Neural crest cell (in vitro differentiated cells): ENCODE results near the gene LRP1-AS. TPM values are rescaled to one million over a fixed set of nuclear protein-coding genes. Genes with fewer than 3 reads are reported as not detected.

Source experiments
- DNase-seq: peaks from one replicate; pipeline ENCODE4 v3.0.0; 2021; ENCODE audit warnings: low read depth, mixed read lengths, low spot score
- H3K27ac Mint-ChIP-seq: one replicate; pipeline ENCODE4 v1.8.0; 2021; ENCODE audit warnings: mild to moderate bottlenecking, mixed read lengths; ENCODE audit not compliant: unreplicated experiment
- H3K27me3 Mint-ChIP-seq: 2 replicates; pipeline ENCODE4 v1.8.0; 2021; ENCODE audit warnings: low read depth, mild to moderate bottlenecking, mixed read lengths
- H3K36me3 Mint-ChIP-seq: 2 replicates; pipeline ENCODE4 v1.8.0; 2021; ENCODE audit warnings: low read depth, mild to moderate bottlenecking, mixed read lengths
- H3K4me1 Mint-ChIP-seq: 2 replicates; pipeline ENCODE4 v1.8.0; 2021; ENCODE audit warnings: mixed read lengths
- H3K4me3 Mint-ChIP-seq: one replicate; pipeline ENCODE4 v1.8.0; 2021; ENCODE audit warnings: mild to moderate bottlenecking, mixed read lengths
- H3K9me3 Mint-ChIP-seq: 2 replicates; pipeline ENCODE4 v1.8.0; 2021; ENCODE audit warnings: mixed read lengths
- total RNA-seq: library from RNA; stranded (reverse); gene quantifications from 2 replicates; pipeline ENCODE4 v1.2.1, GENCODE V29; 2021
- TF ChIP-seq, protein P1 (sequence below): fragments of 200-600 bp; sonication (generic); conservative IDR thresholded peaks from 2 replicates; pipeline ENCODE4 v1.5.0; 2021; ENCODE audit warnings: antibody characterized with exemption, mild to moderate bottlenecking

Gene LRP1-AS
- total RNA-seq, 1 donor from 2014 or later = not detected

DNA sequence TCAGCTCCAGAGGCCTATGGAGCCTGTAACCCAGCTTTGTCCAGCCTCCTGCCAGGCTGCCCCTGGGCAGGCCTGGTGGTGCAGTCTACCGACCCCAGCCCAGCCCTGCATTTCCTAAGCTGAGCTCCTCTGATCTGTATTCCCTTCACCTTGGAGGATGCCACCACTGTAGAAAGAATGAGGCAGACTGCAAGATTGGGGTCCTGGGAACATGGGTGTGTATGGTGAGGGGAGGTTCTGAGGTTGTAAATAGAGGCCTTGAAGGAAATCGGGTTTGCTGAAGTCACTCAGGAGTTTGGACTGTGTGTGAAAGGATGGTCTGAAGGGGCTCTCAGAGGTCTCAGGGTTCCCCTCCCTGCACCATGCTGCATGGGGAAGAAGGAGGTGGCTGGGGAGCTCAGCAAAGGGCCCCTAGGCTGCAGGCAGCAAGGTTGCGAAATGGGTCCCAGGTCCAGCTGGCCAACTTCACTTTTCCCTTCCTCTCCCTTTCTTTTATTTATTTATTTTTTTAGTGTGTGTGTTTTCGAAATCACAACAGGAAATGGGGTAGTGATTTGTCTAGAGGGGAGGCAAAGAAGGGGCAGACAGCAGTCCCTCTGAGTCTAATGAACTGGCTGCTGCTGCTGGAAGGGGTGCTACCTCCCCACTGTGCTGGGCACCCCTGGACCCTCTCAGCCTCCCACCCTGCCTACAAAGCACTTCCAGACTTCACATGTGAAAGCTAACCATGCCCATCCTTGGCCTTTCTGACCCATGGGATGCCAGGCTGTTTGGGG is 1.2 kb upstream of the LRP1-AS start:
- H3K4me1 Mint-ChIP-seq = peaks cover 18% of the 10 kb centered on the region
- no peak overlapping the region for H3K4me3 Mint-ChIP-seq
- no peaks in the 10 kb centered on the region for H3K9me3 Mint-ChIP-seq
- TF ChIP-seq, protein P1, sequence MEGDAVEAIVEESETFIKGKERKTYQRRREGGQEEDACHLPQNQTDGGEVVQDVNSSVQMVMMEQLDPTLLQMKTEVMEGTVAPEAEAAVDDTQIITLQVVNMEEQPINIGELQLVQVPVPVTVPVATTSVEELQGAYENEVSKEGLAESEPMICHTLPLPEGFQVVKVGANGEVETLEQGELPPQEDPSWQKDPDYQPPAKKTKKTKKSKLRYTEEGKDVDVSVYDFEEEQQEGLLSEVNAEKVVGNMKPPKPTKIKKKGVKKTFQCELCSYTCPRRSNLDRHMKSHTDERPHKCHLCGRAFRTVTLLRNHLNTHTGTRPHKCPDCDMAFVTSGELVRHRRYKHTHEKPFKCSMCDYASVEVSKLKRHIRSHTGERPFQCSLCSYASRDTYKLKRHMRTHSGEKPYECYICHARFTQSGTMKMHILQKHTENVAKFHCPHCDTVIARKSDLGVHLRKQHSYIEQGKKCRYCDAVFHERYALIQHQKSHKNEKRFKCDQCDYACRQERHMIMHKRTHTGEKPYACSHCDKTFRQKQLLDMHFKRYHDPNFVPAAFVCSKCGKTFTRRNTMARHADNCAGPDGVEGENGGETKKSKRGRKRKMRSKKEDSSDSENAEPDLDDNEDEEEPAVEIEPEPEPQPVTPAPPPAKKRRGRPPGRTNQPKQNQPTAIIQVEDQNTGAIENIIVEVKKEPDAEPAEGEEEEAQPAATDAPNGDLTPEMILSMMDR = no peak
- H3K36me3 Mint-ChIP-seq = no peaks in the 10 kb centered on the region
- DNase-seq = no peak
- no peak overlapping the region for H3K27ac Mint-ChIP-seq
- no peaks in the 10 kb centered on the region for H3K27me3 Mint-ChIP-seq

DNA sequence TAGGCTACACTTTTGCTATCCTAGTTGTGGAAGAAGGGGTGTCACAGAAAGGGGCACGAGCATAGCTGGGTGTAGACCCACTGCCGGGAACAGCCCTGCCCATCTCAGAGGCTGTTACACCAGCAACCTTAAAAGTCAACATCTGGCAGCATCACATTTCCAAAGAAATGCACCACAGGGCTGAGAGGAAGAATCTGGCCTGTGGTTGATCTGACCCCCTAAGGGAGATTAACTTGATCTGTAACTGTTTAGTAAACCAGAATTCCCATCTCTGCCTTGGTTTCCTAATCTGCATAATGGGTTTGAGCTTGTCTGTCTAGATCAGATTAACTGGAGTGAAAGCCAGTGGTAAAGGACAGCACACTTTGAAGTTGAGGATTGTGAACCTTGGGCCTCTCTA is 1.3 kb downstream of the LRP1-AS start:
- no peak overlapping the region for H3K27ac Mint-ChIP-seq
- DNase-seq = no peak
- H3K4me3 Mint-ChIP-seq = no peak overlapping the region
- H3K27me3 Mint-ChIP-seq = no peaks in the 10 kb centered on the region
- TF ChIP-seq, protein P1 = no peak
- peaks cover 2% of the 10 kb centered on the region for H3K36me3 Mint-ChIP-seq
- peaks cover 41% of the 10 kb centered on the region for H3K4me1 Mint-ChIP-seq
- H3K9me3 Mint-ChIP-seq = no peaks in the 10 kb centered on the region

DNA sequence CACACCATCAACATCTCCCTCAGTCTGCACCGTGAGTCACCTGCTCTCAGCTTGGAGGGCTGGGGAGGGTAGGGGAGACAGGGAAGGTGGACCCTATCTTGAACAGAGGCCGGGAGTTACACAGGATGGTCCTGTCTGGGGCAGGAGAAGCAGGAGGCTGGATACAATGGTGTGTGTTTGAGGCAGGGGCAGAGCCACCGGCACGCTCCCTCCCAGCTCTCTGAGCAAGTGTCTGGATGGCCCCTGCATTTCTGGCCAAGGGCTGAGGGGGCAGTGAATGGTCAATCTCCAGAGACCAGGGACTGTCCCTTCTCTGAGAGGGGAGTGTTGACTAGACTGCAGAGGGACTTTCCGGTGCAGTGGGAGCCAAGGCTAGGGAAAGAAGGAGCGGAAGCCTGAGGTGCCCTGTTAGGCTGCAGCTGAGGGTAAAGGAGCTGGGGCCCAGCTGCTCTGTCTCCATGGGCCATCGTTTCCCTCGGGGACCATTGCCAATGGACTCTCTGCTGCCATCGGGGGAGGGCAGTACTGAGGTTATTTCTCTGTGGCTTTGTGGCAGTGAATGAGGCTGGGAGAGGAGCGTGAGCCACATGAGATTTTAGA is 1.9 kb downstream of the LRP1-AS start:
- H3K9me3 Mint-ChIP-seq = no peaks in the 10 kb centered on the region
- TF ChIP-seq, protein P1 = no peak
- H3K4me1 Mint-ChIP-seq = peaks cover 41% of the 10 kb centered on the region

DNA sequence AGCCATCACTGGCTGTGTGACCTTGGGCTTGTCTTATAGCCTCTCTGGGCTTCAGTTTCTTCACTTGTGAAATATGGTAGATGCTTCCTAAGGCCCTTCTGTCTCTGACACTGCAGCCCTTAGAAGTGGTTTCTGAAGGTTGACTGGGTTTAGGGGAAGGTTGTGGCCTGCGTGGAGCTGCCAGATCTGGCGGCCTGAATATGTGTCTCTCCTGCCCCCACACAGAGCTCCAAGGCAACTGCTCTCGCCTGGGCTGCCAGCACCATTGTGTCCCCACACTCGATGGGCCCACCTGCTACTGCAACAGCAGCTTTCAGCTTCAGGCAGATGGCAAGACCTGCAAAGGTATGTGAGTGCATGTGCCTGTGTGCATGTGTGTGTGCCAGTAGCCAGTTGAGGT is 4.0 kb downstream of the LRP1-AS start:
- H3K36me3 Mint-ChIP-seq = peaks cover 7% of the 10 kb centered on the region
- no peaks in the 10 kb centered on the region for H3K9me3 Mint-ChIP-seq
- no peaks in the 10 kb centered on the region for H3K27me3 Mint-ChIP-seq
- DNase-seq = no peak
- TF ChIP-seq, protein P1 = no peak
- H3K4me3 Mint-ChIP-seq = no peak overlapping the region
- H3K4me1 Mint-ChIP-seq = peaks cover 49% of the 10 kb centered on the region
- peak overlapping the region; percentile 81 for H3K27ac Mint-ChIP-seq

More for the DNA sequence above, 1.9 kb downstream of the LRP1-AS start:
- H3K36me3 Mint-ChIP-seq = peaks cover 2% of the 10 kb centered on the region
- no peak for DNase-seq
- H3K4me3 Mint-ChIP-seq = no peak overlapping the region
- no peaks in the 10 kb centered on the region for H3K27me3 Mint-ChIP-seq
- peak overlapping the region; percentile 84 for H3K27ac Mint-ChIP-seq

DNA sequence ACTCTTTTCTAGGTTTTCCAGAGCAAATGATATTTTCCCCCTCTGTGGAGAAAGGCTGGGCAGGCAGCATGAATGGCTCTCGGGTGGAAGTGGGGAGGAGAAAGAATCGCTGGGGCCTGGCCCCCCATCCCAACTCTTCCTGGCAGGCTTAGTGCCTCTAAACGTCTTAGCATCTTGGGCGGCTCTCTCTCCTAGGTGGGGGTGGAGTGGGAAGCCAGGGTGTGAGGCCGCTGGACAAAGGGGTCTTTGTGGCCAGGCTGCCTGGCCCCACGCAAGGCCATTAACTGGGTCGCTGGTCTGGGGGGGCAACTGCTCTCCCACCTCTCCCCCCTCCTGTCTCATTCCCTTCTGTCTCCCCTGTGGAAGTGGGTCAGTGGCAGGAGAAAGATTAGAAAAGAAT is 4.7 kb downstream of the LRP1-AS start:
- H3K36me3 Mint-ChIP-seq = peaks cover 7% of the 10 kb centered on the region
- peak overlapping the region; percentile 81 for H3K27ac Mint-ChIP-seq
- no peak for DNase-seq
- TF ChIP-seq, protein P1 = no peak
- no peaks in the 10 kb centered on the region for H3K9me3 Mint-ChIP-seq
- H3K4me1 Mint-ChIP-seq = peaks cover 53% of the 10 kb centered on the region
- no peaks in the 10 kb centered on the region for H3K27me3 Mint-ChIP-seq
- H3K4me3 Mint-ChIP-seq = no peak overlapping the region
